IMR-90 (cell line): ENCODE data around the gene HOXB9.

Experiments
- BHLHE40 ChIP-seq: fragments of 150-350 bp; IDR thresholded peaks from 2 replicates; pipeline ENCODE4 v1.6.1; 2016; ENCODE audit warnings: mild to moderate bottlenecking, low read depth, low read length
- CEBPB ChIP-seq: IDR thresholded peaks from 2 replicates; pipeline ENCODE4 v1.6.1; 2012; ENCODE audit warnings: low read depth, low read length, improper control_type of control experiment
- CHD1 ChIP-seq: IDR thresholded peaks from 2 replicates; pipeline ENCODE4 v1.6.1; 2012; ENCODE audit warnings: low read depth, low read length, improper control_type of control experiment
- CTCF ChIP-seq: conservative IDR thresholded peaks from 2 replicates; pipeline ENCODE4 v1.5.1; 2012; ENCODE audit warnings: mild to moderate bottlenecking, low read depth, low read length, improper control_type of control experiment
- ELK1 ChIP-seq: fragments of 150-350 bp; IDR thresholded peaks from 2 replicates; pipeline ENCODE4 v1.6.1; 2016; ENCODE audit warnings: low read depth, mild to moderate bottlenecking, low read length, moderate library complexity, borderline replicate concordance
- MAFK ChIP-seq: IDR thresholded peaks from 2 replicates; pipeline ENCODE4 v1.6.1; 2012; ENCODE audit warnings: low read depth, low read length, improper control_type of control experiment
- MAZ ChIP-seq: IDR thresholded peaks from 2 replicates; pipeline ENCODE4 v1.6.1; 2012; ENCODE audit warnings: low read depth, mild to moderate bottlenecking, low read length, improper control_type of control experiment, moderate library complexity, borderline replicate concordance
- MXI1 ChIP-seq: IDR thresholded peaks from 2 replicates; pipeline ENCODE4 v1.6.1; 2012; ENCODE audit warnings: low read depth, mild to moderate bottlenecking, low read length, moderate library complexity, borderline replicate concordance
- NFE2L2 ChIP-seq: fragments of 150-350 bp; IDR thresholded peaks from 2 replicates; pipeline ENCODE4 v1.6.1; 2016; ENCODE audit warnings: low read depth, mild to moderate bottlenecking, low read length
- POLR2A ChIP-seq: IDR thresholded peaks from 2 replicates; pipeline ENCODE4 v1.6.1; 2012; ENCODE audit warnings: mild to moderate bottlenecking, low read depth, low read length
- RCOR1 ChIP-seq: IDR thresholded peaks from 2 replicates; pipeline ENCODE4 v1.6.1; 2012; ENCODE audit warnings: mild to moderate bottlenecking, low read length, improper control_type of control experiment; ENCODE audit not compliant: insufficient replicate concordance
- RFX5 ChIP-seq: IDR thresholded peaks from 2 replicates; pipeline ENCODE4 v1.8.0; 2012; ENCODE audit warnings: low read depth, mild to moderate bottlenecking, low read length, moderate library complexity
- SMC3 ChIP-seq: fragments of 150-350 bp; IDR thresholded peaks from 2 replicates; pipeline ENCODE4 v1.6.1; 2016; ENCODE audit warnings: low read depth, mild to moderate bottlenecking, antibody characterized with exemption, low read length, moderate library complexity
- USF2 ChIP-seq: fragments of 150-350 bp; IDR thresholded peaks from 2 replicates; pipeline ENCODE4 v1.6.1; 2017; ENCODE audit warnings: mild to moderate bottlenecking, antibody characterized with exemption, low read length, low read depth

- no peak for TF ChIP-seq POLR2A
- no peak for TF ChIP-seq CTCF
- no peak for TF ChIP-seq BHLHE40
- TF ChIP-seq RFX5: no peak
- no peak for TF ChIP-seq MAZ
- no peak for TF ChIP-seq SMC3
- TF ChIP-seq CEBPB: no peak
- TF ChIP-seq MAFK: no peak
- no peak for TF ChIP-seq USF2
- no peak for TF ChIP-seq ELK1
- no peak for TF ChIP-seq CHD1
- TF ChIP-seq NFE2L2: no peak
- TF ChIP-seq MXI1: no peak
- TF ChIP-seq RCOR1: no peak
Observed at GRCh38 chr17:48605991-48606891, 19.9 kb downstream of the HOXB9 start.
